ENCODE measurements around the gene ATP8B1. TPM values are rescaled to one million over a fixed set of nuclear protein-coding genes. Genes with fewer than 3 reads are reported as not detected.

Gene ATP8B1
- total RNA-seq, 4 donors from 2014 or later, result 1.6 to 4.2 (median 2.6) TPM

GRCh38 chr18:57798713-57799373 lies 4.3 kb downstream of the ATP8B1 start:
- intact Hi-C loops (cut with DNase I; ENCODE audit: low total_unique reads) (no loop called here), in situ Hi-C loops (cut with MboI; ENCODE audit: low sequenced_read_pairs in 4 of 4) (no loop called here)
- no peak for TF ChIP-seq CTCF (IDR thresholded peaks at IDR 0.05 in 4 of 5, conservative IDR thresholded peaks at IDR 0.05 in 1 of 5)
- TF ChIP-seq POLR2A (IDR thresholded peaks at IDR 0.05), result no peak
- H3K27ac ChIP-seq, result no peak overlapping the region
- no peaks in the 10 kb centered on the region for H3K9me3 ChIP-seq
- peaks cover 0 to 32% of the 10 kb centered on the region in 2 donors for H3K4me1 ChIP-seq
- no peaks in the 10 kb centered on the region for H3K27me3 ChIP-seq
- ATAC-seq, result no peak
- no peaks in the 10 kb centered on the region for H3K36me3 ChIP-seq
- H3K4me3 ChIP-seq, result no peak overlapping the region
- no peak for DNase-seq

- ATAC-seq, result no peak
- TF ChIP-seq CTCF (IDR thresholded peaks at IDR 0.05 in 4 of 5, conservative IDR thresholded peaks at IDR 0.05 in 1 of 5), result no peak
- no peak for TF ChIP-seq POLR2A (IDR thresholded peaks at IDR 0.05)
- Histone ChIP-seq H3K4me3 (no peak overlapping the region), H3K27ac (no peak overlapping the region), H3K27me3 (no peaks in the 10 kb centered on the region), H3K9me3 (no peaks in the 10 kb centered on the region), H3K4me1 (peaks cover 5 to 35% of the 10 kb centered on the region in 2 donors), H3K36me3 (no peaks in the 10 kb centered on the region)
- no peak for DNase-seq
- intact Hi-C loops (cut with DNase I; ENCODE audit: low total_unique reads) (no loop called here), in situ Hi-C loops (cut with MboI; ENCODE audit: low sequenced_read_pairs in 4 of 4) (no loop called here)
Measured at GRCh38 chr18:57797209-57797651, 5.9 kb downstream of the ATP8B1 start.

- no peak for DNase-seq
- Histone ChIP-seq H3K9me3 (no peaks in the 10 kb centered on the region), H3K4me1 (peaks cover 5 to 22% of the 10 kb centered on the region in 2 donors), H3K36me3 (no peaks in the 10 kb centered on the region), H3K4me3 (no peak overlapping the region), H3K27ac (no peak overlapping the region), H3K27me3 (no peaks in the 10 kb centered on the region)
- TF ChIP-seq POLR2A (IDR thresholded peaks at IDR 0.05) (no peak), CTCF (IDR thresholded peaks at IDR 0.05 in 4 of 5, conservative IDR thresholded peaks at IDR 0.05 in 1 of 5) (no peak)
- no peak for ATAC-seq
- in situ Hi-C loops (cut with MboI; ENCODE audit: low sequenced_read_pairs in 4 of 4), result no loop called here
- intact Hi-C loops (cut with DNase I; ENCODE audit: low total_unique reads), result no loop called here
Measured at GRCh38 chr18:57794951-57795728, 8.0 kb downstream of the ATP8B1 start.

- DNase-seq (no peak), ATAC-seq (no peak)
- Histone ChIP-seq H3K4me1 (peaks cover 15 to 26% of the 10 kb centered on the region in 2 donors), H3K9me3 (no peaks in the 10 kb centered on the region), H3K27me3 (no peaks in the 10 kb centered on the region), H3K4me3 (peak overlapping the region; percentile 2 to 21 (median 16)), H3K27ac (peak overlapping the region; percentile 17 to 66 (median 51)), H3K36me3 (no peaks in the 10 kb centered on the region)
- intact Hi-C loops (cut with DNase I; ENCODE audit: low total_unique reads), result no loop called here
- TF ChIP-seq CTCF (IDR thresholded peaks at IDR 0.05 in 4 of 5, conservative IDR thresholded peaks at IDR 0.05 in 1 of 5), result no peak
- no peak for TF ChIP-seq POLR2A (IDR thresholded peaks at IDR 0.05)
- in situ Hi-C loops (cut with MboI; ENCODE audit: low sequenced_read_pairs in 4 of 4), result no loop called here
Measured at GRCh38 chr18:57793302-57793986, 9.7 kb downstream of the ATP8B1 start.

All from gastrocnemius medialis (tissue), 4 donors.